GM10847 (cell line): Measurements from ENCODE around the gene CIDEB.

ENCODE experiments used
- POLR2A ChIP-seq: IDR thresholded peaks from 2 replicates; pipeline ENCODE4 v1.6.1; 2011; ENCODE audit not compliant: insufficient read length; ENCODE audit errors: extremely low read depth

CIDEB gene

DNA sequence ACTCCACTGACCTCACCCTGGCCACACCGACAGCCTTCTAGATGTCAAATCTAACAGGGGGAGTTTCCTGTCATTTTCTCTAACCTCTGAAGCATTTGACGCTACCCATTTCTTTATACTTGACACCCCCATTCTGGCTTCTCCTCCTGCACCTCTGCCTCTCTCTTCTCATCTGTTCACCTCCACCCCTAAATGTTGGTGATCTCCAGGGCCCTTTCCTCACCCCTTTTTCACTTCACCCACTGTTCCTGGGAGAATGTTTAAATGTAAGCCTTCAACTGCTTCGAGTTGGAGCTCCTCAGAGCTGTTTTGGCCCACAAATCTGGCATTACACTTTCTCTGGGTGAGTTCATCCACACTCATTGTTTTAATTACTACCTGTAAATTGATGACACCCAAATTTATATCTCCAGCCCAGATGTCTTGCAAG, 35.9 kb downstream of the CIDEB start:
- TF ChIP-seq POLR2A, result no peak

DNA sequence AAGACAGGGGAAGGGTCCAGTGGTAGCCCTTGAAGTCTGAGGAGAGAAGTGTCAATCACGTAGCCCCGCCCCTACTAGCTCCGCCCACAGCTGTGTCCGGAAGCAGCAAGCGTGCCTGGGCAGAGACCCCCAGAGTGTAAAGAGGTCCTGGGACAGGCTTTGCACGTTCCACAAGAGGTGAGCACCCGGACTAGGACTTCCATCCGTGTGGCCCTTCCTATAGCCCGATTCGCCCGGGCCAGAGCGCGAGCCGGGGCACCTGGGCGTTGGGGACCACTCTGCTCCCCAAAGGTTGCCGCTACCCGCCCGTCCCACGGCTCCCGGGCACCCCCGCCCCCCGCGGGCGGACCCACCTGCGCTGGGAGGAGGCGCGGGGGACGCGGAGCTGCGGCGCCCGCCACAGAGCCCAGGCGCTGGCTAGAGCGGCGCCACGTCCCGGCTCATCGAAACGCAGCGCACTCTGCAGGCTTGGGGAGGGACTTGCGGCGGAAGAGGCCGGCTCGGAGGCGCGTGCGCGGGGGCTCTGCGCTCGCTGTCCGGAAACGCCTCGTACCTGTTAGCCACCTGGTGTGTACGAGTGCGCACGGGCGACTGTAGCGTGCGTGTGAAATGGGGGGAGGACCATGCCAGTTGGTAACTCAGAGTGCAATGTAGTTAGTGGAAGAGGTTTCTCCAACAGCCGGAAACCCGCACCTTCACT, 36.5 kb downstream of the CIDEB start, which contains the start of gene RABGGTA:
RABGGTA (minus strand) TSS at position 464 of the 700 bp plus-strand sequence. CDS start 482 bp downstream, outside the sequence.
- peak; percentile 82 for TF ChIP-seq POLR2A

DNA sequence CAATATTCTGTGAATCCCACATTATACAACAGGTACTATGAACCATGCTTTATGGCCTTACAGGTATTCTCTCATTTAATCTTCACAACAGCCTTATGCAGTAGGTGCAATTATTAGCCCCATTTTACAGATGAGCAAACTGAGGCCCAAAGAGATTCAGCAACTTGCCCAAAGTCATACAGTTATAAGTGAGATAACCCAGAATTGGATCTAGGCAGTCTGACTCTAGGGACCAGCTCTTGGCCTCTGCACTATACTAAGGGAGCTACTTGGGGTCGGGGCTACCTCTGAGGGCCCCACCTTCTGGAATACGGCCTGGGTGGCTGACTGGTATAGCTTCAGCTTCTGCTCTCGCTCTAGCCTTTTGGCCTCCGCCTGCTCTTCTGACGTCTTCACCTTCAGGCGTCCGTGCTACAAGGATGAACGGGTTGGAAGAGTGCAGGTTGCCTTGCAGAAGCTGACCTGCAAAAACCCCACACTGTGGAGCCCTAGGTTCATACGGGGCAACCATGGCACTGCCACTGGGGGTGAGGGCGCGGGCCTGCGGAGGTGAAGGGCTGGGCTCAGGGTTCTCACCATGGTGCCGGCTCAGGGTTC, 37.1 kb downstream of the CIDEB start:
- no peak for TF ChIP-seq POLR2A

DNA sequence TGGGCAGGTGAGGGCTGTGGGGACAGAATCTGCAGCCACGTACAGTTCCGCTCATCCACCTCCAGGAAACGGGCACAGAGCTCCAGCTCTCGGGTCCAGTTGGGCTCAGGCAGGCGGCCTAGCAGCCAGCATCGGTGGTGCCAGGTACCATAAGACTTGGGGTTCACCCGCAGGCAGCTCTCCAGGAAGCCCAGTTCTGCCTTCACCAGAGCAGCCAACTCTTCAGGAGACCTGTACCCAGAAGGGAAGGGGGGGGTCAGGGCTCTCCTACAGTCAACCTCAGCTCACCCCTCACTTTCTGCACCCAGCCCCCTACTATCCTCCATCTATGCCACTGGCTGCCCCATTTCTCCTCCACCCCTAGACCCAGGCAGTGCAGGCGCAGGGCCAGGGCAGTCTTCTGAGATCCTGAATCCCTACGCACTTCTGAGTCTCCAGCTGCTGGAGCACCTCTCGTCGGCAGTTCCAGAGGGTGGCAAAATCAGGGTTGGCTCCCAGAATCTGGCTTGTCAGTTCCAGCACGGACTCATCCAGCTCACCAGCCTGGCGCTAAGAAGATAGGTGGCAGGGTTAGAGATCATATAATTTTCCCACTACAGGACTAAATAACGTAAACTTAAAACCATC, 37.8 kb downstream of the CIDEB start:
- no peak for TF ChIP-seq POLR2A

DNA sequence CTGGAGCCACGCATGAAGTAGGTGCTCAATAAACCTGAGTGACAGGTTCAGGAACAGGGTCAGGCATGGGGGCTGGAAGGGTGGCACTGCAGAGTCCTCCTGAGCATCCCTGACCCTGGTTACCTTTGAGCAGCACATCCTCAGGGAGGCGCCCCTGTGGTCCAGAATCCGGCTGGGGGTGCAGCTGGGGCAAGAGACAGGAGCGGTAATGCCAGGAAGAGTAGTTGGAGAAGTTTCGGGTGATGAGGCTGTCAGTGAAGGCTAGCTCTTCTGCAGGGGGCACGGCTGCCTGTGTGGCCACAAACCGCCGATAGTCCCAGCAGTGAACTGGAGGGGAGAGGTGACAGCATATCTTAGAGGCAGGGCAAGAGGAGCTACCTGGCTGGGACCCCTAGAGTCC, 38.4 kb downstream of the CIDEB start:
- no peak for TF ChIP-seq POLR2A

DNA sequence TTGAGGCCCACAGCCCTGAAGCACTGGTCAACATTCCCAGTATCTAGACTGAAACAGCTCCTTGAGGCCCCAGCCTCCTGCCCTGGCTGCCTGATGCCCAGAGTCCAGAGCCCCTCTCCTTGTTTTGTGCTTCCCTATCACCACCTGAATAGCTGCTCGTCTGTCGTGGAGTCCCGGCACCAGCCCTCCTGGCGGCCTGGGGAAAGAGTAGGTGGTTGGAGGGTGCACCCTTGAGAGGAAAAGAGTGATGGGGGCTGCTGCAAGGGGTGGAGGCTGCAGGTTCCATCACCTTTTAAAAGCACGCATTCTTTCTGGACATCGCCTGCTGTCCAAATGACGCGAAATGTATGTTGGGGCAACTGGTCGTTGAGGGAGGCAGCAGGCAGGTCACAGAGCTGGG, 39.6 kb downstream of the CIDEB start:
- no peak for TF ChIP-seq POLR2A

DNA sequence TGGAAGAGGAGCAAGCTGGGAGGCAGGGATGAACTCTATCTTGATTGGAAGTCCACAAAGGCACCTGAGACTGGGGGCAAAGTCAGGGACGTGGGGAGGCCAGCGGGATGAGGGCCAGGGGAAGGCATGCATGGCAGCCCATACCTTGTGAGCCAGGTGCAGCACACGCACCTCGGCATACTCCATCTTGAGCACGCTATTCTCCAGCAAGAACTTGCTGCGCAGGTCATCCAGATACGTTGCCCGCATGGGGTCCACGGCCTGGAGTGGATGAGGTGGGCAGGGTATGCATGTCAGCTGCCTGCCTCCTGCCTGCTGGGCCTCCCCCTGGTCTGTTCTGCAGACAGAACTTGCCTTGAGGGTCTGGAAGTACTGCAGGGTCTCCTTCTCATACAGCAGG, 40.3 kb downstream of the CIDEB start:
- no peak for TF ChIP-seq POLR2A

DNA sequence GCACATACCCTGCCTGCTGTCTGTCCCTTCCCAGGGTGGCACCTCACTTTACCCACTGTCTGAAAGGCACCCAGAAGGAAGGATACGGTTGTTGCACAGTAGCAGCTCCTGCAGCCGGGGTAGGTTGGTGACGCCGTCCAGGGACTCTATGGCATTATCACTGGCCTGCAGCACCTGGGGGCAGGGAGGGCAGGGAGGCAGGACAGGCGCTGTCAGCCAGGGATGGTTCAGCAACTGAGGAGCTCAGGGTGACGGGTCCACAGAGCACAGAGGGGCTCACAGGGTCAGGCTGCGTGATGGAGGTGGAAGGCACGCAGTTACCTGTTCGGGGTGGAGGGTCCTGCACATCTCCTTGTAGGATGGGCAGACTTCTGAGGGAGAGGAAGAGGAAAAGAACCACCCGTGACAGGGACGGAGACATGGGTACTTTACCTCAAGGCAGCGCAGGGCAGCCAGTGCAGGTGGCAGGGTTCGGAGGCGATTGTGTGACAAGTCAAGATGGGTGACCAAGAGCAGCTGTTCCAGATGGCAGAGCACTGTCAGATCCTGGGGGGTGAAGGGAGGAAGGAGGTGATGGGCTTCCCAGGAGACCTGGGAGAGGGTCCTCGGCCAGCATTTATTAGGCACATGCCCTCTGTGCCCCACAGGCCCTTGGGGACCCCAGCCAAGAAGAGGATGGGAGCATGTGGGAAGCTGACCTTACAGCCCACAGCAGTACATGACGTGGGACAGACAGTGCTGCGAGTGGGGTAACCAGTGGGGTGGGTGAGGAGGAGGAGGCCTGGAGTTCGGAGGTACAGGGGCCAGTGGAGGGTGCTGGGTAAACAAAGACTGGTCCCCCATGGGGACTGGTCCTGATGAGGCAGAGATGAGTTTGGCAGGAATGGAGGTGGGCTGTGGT, 41.2 kb downstream of the CIDEB start:
- no peak for TF ChIP-seq POLR2A

DNA sequence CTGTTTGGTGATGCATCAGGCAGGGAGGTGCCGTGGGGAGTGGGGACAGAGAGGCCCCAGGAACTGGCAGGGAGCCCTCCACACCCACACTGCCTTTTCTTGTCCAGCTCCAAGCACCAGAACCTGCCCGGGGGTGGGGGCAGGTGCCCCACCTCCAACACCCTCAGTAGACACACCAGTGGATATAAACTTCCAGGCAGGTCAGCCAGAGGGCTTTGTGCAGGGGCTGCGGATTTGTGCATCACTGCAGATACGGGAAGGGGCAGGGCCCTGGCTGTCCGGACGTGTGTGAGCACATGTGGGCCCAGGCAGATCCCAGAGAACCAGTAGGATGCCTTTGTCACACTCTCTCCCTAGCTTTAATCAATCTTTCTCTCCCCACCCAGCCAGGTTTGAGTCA, 43.5 kb downstream of the CIDEB start:
- TF ChIP-seq POLR2A, result no peak

DNA sequence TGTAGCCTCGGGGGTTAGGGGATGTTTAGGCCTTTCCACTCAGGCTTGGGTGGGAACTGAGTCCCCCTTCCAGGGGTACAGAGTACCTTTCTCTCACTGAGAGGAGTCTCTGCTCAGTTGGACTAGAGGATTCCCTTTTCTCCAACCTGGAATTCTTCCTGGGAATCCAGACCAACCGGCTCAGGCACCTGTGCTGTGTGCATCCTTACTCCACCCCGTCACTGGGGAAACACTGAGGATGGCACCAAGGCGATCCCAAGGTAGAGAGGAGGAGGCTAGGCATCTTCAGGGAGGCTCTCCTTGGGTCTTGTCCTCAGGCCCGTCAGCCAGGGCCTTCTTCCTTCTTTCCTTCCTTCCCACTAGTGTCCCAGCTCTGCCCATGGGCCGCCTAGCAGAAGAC, 43.9 kb downstream of the CIDEB start:
- no peak for TF ChIP-seq POLR2A

DNA sequence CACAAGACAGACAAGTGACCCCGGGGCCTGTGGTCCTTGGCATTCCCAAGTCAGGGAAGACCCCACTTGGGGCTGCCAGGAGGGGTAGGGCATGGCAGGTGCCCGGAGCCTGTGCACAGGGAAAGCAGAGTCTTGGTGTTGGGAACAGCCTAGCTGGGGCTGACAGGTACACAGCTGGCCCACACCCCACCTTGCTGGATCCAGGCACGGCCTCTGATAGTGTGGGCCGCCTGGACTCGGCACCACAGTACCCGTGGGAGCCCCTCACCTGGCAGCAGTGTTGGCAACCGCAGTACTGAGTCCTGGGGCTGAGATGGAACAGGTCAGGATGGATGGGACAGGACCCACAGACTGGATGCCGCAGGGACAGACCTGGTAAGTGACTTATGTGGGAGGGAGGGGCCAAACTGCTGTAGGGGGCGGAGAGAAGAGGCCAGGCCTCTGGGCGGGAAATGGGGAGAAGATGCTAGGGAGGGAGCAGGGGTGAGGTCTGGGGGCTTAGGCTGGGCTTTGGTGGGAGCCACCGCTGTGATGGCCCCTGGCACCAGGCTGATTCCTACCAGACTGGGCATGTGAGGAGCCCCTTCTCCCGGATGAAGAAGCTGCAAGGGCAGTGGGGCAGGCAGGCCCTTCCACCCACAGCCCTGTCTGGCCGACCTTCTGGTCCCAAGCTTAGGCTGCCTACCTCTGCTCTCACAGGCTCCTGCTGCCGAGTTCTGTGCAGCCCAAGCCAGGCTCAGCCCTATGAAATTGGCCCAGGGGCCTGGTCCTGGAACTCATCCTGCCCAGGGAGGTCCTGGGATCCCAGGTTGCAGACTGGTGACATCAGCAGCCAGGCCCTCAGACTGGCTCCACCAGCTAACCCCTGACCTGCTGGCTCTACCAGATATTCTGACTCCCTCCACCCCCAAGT, 44.7 kb downstream of the CIDEB start, which contains the start of gene TGM1:
TGM1 (minus strand) TSS at position 357 of the 913 bp plus-strand sequence. CDS start 825 bp downstream, outside the sequence.
- no peak for TF ChIP-seq POLR2A

DNA sequence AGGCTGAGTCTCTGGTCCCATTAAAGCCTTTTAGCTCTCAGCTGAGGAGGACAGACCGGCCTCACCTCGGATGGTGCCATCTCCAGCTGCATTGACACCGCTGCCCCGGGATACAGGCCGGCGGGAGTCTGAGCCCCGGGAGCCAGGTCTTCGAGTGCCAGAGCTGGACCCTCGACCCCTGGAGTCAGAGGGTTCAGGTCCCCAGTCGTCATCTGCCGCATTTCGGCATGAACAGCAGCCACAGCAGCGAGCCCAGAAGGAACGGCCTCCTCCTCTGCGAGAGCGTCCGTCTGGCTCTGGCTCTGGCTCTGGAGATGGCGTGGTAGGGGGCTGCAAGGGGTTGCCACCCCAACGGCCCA, 45.8 kb downstream of the CIDEB start:
- TF ChIP-seq POLR2A, result no peak

DNA sequence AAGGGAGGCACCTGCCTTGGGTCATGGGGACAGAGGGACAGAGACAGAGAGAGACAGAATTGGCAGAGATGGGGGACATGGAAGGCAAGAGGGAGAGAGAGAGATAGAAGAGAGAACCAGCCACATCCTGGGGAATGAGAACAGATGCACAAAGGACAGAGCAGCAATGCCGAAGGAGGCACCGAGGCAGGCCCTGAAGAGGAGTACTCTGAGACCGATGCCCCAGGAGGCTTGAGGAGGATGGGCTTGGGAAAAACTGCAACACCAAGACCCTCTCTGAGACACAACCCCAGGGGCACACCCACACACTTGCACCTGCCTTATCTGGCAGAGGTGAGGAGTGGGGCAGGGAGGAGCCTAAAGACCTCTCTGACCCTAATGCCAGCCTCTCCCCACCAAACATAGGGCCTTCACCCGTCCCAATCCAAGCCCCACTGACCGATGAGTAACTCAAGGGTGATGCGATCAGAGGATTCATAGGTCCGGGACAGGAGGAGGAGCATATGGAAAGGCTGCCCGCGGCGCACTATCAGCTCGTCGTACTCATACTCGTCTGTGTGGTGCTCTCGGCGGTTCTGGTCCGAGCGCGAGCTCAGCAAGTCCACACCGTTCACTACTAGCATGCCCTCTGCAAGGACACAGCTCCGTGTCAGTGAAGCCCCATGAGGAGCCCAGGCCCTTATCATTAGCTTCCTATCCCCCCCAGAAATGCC, 46.4 kb downstream of the CIDEB start:
- TF ChIP-seq POLR2A, result no peak

DNA sequence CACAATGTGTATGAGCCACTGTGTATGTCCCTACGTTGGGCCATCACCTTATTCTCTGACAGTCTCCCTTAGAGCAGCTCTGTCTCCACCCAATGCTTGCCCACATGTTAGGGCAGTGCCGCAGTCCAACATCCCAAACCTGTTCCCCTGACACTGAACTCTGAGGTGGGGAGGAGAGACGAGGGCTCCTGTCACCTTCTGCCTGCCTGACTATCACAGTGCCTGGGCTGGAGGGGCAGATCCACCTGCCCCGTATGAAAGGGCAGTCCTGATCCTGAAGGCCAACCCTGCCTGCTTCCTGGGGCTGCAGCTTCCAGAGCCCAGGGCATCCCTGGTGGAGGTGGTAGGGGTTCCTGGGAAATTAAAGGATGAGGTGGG, 47.0 kb downstream of the CIDEB start:
- no peak for TF ChIP-seq POLR2A
